ENCODE measurements around the gene CTIF.

DNA sequence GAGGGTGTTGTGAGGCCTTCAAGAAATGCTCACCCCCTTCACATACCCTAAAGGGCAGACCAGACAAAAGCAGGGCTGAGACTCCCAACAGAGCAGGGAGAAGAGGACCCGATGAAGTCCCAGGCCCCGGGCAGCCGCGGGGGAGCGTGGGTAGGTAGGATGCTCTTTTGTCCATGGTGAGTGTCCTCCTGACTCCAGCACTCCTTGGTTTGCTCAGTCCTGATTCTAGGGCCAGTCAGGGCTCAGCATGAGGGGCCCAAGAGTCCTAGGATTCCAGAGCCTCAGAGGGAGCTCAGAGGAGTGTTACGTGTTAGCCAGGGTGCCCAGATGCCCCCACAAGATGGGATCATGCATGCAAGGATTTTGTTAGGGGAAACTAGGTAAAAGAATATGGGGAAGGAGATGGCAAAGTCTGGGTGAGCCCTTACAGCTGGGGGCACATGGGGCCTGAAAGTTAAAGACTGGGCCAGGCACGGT is 347.1 kb downstream of the CTIF start:
- TF ChIP-seq, protein P1, sequence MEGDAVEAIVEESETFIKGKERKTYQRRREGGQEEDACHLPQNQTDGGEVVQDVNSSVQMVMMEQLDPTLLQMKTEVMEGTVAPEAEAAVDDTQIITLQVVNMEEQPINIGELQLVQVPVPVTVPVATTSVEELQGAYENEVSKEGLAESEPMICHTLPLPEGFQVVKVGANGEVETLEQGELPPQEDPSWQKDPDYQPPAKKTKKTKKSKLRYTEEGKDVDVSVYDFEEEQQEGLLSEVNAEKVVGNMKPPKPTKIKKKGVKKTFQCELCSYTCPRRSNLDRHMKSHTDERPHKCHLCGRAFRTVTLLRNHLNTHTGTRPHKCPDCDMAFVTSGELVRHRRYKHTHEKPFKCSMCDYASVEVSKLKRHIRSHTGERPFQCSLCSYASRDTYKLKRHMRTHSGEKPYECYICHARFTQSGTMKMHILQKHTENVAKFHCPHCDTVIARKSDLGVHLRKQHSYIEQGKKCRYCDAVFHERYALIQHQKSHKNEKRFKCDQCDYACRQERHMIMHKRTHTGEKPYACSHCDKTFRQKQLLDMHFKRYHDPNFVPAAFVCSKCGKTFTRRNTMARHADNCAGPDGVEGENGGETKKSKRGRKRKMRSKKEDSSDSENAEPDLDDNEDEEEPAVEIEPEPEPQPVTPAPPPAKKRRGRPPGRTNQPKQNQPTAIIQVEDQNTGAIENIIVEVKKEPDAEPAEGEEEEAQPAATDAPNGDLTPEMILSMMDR (IDR thresholded peaks at IDR 0.05): no peak
- TF ChIP-seq POLR2A (IDR thresholded peaks at IDR 0.05): no peak

Measured in transverse colon (tissue), 3 donors.